Spleen (tissue), 11 donors: ENCODE data around the gene BTBD19. TPM values are rescaled to one million over a fixed set of nuclear protein-coding genes. Genes with fewer than 3 reads are reported as not detected.

ENCODE experiments used
- DNase-seq: peaks from one replicate; pipeline ENCODE4 v3.0.0-alpha.2; 2020
- H3K27ac ChIP-seq, 8 donors: fragments of 200-600 bp; sonication (generic) in 7 of 8; 1 replicate in 4 of 8; 2 replicates in 4 of 8; pipeline versions ENCODE4 v1.5.0 to v1.8.0; 2016 to 2021; ENCODE audit warnings: inconsistent platforms in 4 of 8, mild to moderate bottlenecking in 4 of 8, moderate library complexity in 1 of 8
- H3K27me3 ChIP-seq, 7 donors: fragments of 200-600 bp; sonication (generic) in 6 of 7; replicated peaks in 1 of 7; 1 replicate in 4 of 7; 2 replicates in 3 of 7; pipeline versions ENCODE4 v1.5.0 to v1.8.0; 2016 to 2021; ENCODE audit warnings: inconsistent platforms in 3 of 7, mild to moderate bottlenecking in 1 of 7
- H3K36me3 ChIP-seq, 6 donors: fragments of 200-600 bp; sonication (generic) in 5 of 6; 1 replicate in 4 of 6; 2 replicates in 2 of 6; pipeline versions ENCODE4 v1.5.0 to v1.8.0; 2016 to 2021; ENCODE audit warnings: inconsistent platforms in 2 of 6
- H3K4me1 ChIP-seq, 6 donors: fragments of 200-600 bp; sonication (generic) in 5 of 6; 1 replicate in 3 of 6; 2 replicates in 3 of 6; pipeline versions ENCODE4 v1.5.0 to v1.8.0; 2016 to 2021; ENCODE audit warnings: inconsistent platforms in 3 of 6
- H3K4me3 ChIP-seq, 8 donors: fragments of 200-600 bp; sonication (generic) in 7 of 8; 1 replicate in 4 of 8; 2 replicates in 4 of 8; pipeline versions ENCODE4 v1.5.0 to v1.8.0; 2016 to 2021; ENCODE audit warnings: inconsistent platforms in 4 of 8, mild to moderate bottlenecking in 4 of 8, moderate library complexity in 2 of 8
- H3K9me3 ChIP-seq, 8 donors: fragments of 200-600 bp; sonication (generic) in 7 of 8; 1 replicate in 4 of 8; 2 replicates in 4 of 8; pipeline versions ENCODE4 v1.5.0 to v1.8.0; 2016 to 2021; ENCODE audit warnings: inconsistent platforms in 4 of 8
- POLR2A ChIP-seq, 3 donors: fragments of 450-650 bp; IDR thresholded peaks; one replicate each; pipeline ENCODE4 v1.5.1; 2017; ENCODE audit warnings: antibody characterized with exemption in 3 of 3, mild to moderate bottlenecking in 1 of 3
- POLR2AphosphoS5 ChIP-seq, 3 donors: sonication (generic); formaldehyde crosslinking; IDR thresholded peaks; one replicate each; pipeline ENCODE4 v1.5.1; 2017; ENCODE audit warnings: antibody characterized with exemption in 3 of 3
- WGBS, 5 donors: extraction: QIAGEN DNeasy Blood & Tissue Kit in 3 of 5; methylation state at CpG; one replicate each; pipeline versions ENCODE4 v1.1.5 to v1.1.7; 2013 to 2018; 5-methylcytosine and 5-hydroxymethylcytosine counted together
- intact Hi-C: fragments of 100-400 bp; cut with DNase I; formaldehyde crosslinking; loops from one replicate; pipeline ENCODE4 v1.15.0; 2023; ENCODE audit warnings: low total_unique reads
- polyA plus RNA-seq, 3 donors: library from polyadenylated mRNA; stranded (reverse); fragments of 200-250 nt; gene quantifications; one replicate each; pipeline ENCODE4 v1.2.1, GENCODE V29; 2013
- total RNA-seq, 7 donors: library from RNA; depleted of rRNA in 3 of 7; stranded (reverse); fragments of >200 nt in 3 of 7; fragmentation: NEBNext Ultra II Directional in 4 of 7; extraction: Animal tissue kit (Norgen Biotek cat#: 25700) in 4 of 7; gene quantifications; one replicate each; pipeline versions ENCODE4 v1.1.0 to v1.2.1, GENCODE V29; 2016 to 2021
- TF ChIP-seq, protein P1 (sequence below), 11 experiments: fragments of 200-600 bp in 7 of 11; fragments of 450-650 bp in 4 of 11; sonication (generic) in 4 of 11; IDR thresholded peaks in 8 of 11; conservative IDR thresholded peaks in 3 of 11; 1 replicate in 7 of 11; 2 replicates in 4 of 11; pipeline versions ENCODE4 v1.4.0 to v1.8.0; 2016 to 2021; ENCODE audit warnings: antibody characterized with exemption in 11 of 11, inconsistent platforms in 4 of 11, mild to moderate bottlenecking in 1 of 11
- donor health status: healthy with polysubstance abuse.
- donor health status: DM: no; HTN: no; CAD: no; lungs with moderate emphysema.
- donor health status: DM: no; HTN: no; CAD: no.
- donor health status: Bipolar disorder and iron deficiency.
- donor health status: healthy.
- donor health status: DM: no; HTN: no; CAD: no.
- donor health status: DM: yes; HTN: yes; CAD: no.

Gene BTBD19
- total and polyA plus RNA-seq, 10 donors: 0.73 to 11.9 (median 5.7) TPM

DNA sequence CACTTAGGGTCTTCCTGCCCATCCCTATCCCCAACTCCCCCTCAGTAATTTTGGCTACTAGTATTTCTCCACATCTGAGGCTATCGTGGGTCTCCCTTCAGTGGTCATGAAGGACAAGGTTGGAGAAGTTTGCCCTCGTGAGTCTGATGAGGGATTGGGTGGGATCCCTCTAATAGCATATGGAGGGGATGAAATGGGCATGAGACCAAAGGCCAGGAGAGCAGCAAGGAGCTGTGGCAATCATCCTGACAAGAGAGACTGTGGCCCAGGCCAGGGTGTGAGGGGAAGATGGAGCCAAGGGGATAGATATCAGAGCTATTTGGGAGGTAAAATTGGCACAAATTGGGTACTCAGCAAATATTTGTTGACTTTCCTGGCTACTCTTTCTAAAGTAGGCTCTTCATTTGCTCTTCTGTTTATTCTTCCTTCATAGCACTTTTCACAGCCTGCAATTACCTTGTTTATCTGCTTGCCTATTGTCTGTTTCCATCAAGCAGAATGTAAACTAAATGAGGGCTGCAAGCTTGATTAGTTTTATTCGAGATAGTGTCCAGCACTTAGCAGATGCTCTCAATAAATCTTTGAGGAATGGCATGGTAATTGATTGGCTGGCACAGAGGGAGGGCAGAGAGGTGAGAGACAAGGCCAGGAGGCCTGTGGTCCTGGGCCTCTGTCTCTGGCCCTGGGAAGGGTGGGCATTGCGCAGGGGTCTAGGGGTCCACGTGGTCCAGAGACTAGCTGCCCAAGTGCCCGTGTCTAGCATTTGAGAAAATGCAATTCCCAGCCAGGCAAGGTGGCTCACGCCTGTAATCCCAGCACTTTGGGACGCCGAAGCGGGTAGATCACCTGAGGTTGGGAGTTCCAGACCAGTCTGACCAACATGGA lies 9.6 kb upstream of the BTBD19 start:
- DNase-seq: peak; percentile 80

DNA sequence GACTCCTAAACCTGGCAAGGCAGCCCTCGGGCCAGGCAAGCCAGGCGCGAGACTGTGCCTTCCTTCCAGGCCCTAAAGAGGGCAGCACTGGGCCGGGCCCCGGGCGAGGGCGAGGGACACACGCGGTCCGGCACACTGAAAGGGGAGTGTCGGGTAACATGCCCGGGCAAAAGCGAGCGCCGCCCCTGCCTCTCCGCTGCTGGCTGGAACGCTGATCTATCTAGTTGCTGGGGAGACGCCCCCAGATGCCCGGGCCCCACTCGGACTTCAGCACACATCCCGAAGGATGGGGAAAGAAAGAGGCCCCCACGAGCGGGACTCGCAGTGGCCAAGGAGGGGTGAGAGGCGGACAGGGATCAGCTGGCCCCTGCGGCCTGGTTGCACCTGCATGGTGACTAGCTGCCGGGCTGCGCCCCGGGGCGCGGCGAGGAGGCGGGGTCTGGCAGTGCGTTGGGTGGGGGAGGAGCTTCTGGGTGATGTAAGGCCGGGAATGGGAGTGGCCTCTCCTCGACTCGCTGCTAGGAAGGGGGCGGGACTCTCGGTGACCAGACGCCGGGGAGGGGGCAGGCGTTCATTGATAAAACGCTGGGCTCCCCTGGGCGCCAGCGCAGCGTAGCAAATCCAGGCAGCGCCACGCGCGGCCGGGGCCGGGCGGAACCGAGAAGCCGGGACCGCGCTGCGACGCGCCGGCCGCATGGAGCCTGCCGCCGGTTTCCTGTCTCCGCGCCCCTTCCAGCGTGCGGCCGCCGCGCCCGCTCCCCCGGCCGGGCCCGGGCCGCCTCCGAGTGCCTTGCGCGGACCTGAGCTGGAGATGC lies 8.3 kb upstream of the BTBD19 start, which contains the start of gene PLK3:
Gene PLK3 (plus strand): TSS at position 608 of the 815 bp plus-strand sequence. CDS start 87 bp downstream, at position 695.
- no peaks in the 10 kb centered on the region for H3K9me3 ChIP-seq
- peak; percentile 100 for DNase-seq
- H3K4me3 ChIP-seq: peak within 1 kb of the TSS; percentile 68 to 87 (median 81)
- peak within 1 kb of the TSS; percentile 83 to 98 (median 96) for H3K27ac ChIP-seq
- TF ChIP-seq, protein P1, sequence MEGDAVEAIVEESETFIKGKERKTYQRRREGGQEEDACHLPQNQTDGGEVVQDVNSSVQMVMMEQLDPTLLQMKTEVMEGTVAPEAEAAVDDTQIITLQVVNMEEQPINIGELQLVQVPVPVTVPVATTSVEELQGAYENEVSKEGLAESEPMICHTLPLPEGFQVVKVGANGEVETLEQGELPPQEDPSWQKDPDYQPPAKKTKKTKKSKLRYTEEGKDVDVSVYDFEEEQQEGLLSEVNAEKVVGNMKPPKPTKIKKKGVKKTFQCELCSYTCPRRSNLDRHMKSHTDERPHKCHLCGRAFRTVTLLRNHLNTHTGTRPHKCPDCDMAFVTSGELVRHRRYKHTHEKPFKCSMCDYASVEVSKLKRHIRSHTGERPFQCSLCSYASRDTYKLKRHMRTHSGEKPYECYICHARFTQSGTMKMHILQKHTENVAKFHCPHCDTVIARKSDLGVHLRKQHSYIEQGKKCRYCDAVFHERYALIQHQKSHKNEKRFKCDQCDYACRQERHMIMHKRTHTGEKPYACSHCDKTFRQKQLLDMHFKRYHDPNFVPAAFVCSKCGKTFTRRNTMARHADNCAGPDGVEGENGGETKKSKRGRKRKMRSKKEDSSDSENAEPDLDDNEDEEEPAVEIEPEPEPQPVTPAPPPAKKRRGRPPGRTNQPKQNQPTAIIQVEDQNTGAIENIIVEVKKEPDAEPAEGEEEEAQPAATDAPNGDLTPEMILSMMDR (IDR thresholded peaks at IDR 0.05 in 8 of 11, conservative IDR thresholded peaks at IDR 0.05 in 3 of 11): peak; percentile 85 to 97 (median 95)
- peak; percentile 95 to 98 (median 97) for TF ChIP-seq POLR2AphosphoS5 (IDR thresholded peaks at IDR 0.05)
- peak; percentile 47 to 82 (median 75) for TF ChIP-seq POLR2A (IDR thresholded peaks at IDR 0.05)
- no peaks in the 10 kb centered on the region for H3K27me3 ChIP-seq
- peaks cover 0 to 30% (median 22%) of the 10 kb centered on the region in 6 donors for H3K36me3 ChIP-seq
- H3K4me1 ChIP-seq: peaks cover 11 to 57% (median 40%) of the 10 kb centered on the region in 6 donors
- intact Hi-C loops: no loop called here
- WGBS, 5 donors: 0% methylated on average over 35 to 79 of the region's 79 CpGs

More for the DNA sequence above, 9.6 kb upstream of the BTBD19 start:
- Histone ChIP-seq H3K27ac (peak overlapping the region; percentile 83 to 98 (median 96)), H3K4me1 (peaks cover 11 to 45% (median 35%) of the 10 kb centered on the region in 6 donors), H3K27me3 (no peaks in the 10 kb centered on the region), H3K36me3 (peaks cover 0 to 18% (median 10%) of the 10 kb centered on the region in 6 donors), H3K9me3 (no peaks in the 10 kb centered on the region), H3K4me3 (no peak overlapping the region)
- intact Hi-C loops: no loop called here
- TF ChIP-seq, protein P1 (IDR thresholded peaks at IDR 0.05 in 8 of 11, conservative IDR thresholded peaks at IDR 0.05 in 3 of 11): no peak
- TF ChIP-seq POLR2AphosphoS5 (IDR thresholded peaks at IDR 0.05): no peak
- TF ChIP-seq POLR2A (IDR thresholded peaks at IDR 0.05): no peak
- WGBS, 5 donors: 87 to 94% (median 90%) methylated on average over 10 of the region's 10 CpGs

DNA sequence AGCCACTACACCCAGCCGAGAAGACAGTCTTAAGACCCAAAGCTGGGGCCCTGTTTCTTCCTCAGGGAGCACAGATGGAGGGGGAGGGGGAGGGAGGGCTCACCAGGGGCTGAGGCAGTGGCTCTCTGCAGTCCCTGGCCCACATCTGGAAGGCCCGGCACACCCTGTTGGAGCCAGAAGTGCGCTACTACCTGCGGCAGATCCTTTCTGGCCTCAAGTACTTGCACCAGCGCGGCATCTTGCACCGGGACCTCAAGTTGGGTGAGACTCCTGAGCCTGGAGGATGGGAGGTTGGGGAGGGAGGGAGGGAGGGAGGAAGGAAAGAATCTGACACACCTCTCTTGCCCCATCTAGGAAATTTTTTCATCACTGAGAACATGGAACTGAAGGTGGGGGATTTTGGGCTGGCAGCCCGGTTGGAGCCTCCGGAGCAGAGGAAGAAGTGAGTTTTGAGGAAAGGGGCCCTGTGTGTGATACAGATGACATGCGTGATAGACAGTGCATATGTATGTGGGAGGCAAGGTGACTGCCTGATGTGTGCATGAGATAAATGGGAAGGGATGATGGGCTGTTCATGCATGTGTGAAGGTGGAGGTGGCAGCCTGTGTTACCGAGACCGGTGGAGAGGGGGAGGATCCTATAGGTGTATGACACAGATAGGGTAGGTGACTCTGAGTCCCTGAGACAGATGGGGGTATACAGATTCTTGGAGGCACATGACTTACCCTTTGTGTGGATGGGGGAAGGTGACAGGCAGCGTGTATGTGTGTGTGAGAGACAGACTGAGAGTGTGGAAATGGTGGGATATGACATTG lies 6.6 kb upstream of the BTBD19 start:
- DNase-seq: peak; percentile 84
- intact Hi-C loops: no loop called here
- Histone ChIP-seq H3K9me3 (no peaks in the 10 kb centered on the region), H3K27ac (peak overlapping the region in 6 of 8 donors; percentile 26 to 98 (median 94)), H3K36me3 (peaks cover 0 to 47% (median 38%) of the 10 kb centered on the region in 6 donors), H3K27me3 (no peaks in the 10 kb centered on the region), H3K4me3 (peak overlapping the region; percentile 16 to 87 (median 78)), H3K4me1 (peaks cover 16 to 74% (median 51%) of the 10 kb centered on the region in 6 donors)
- no peak for TF ChIP-seq POLR2A (IDR thresholded peaks at IDR 0.05)
- TF ChIP-seq, protein P1 (IDR thresholded peaks at IDR 0.05 in 8 of 11, conservative IDR thresholded peaks at IDR 0.05 in 3 of 11): no peak
- peak in 1 of 3 donors; percentile 6 for TF ChIP-seq POLR2AphosphoS5 (IDR thresholded peaks at IDR 0.05)
- 50 to 67% (median 62%) methylated on average over 13 of the region's 13 CpGs for WGBS, 5 donors
